Spleen (tissue), 7 donors: ENCODE data around the gene NMNAT3.

Source experiments
- CTCF ChIP-seq, 11 experiments: fragments of 200-600 bp in 7 of 11; fragments of 450-650 bp in 4 of 11; sonication (generic) in 4 of 11; IDR thresholded peaks in 8 of 11; conservative IDR thresholded peaks in 3 of 11; 1 replicate in 7 of 11; 2 replicates in 4 of 11; pipeline versions ENCODE4 v1.4.0 to v1.8.0; 2016 to 2021; ENCODE audit warnings: antibody characterized with exemption in 11 of 11, inconsistent platforms in 4 of 11, mild to moderate bottlenecking in 1 of 11
- POLR2A ChIP-seq, 3 donors: fragments of 450-650 bp; IDR thresholded peaks; one replicate each; pipeline ENCODE4 v1.5.1; 2017; ENCODE audit warnings: antibody characterized with exemption in 3 of 3, mild to moderate bottlenecking in 1 of 3
- donor health status: DM: no; HTN: no; CAD: no; lungs with moderate emphysema.
- donor health status: DM: no; HTN: no; CAD: no.
- donor health status: DM: no; HTN: no; CAD: no.

DNA sequence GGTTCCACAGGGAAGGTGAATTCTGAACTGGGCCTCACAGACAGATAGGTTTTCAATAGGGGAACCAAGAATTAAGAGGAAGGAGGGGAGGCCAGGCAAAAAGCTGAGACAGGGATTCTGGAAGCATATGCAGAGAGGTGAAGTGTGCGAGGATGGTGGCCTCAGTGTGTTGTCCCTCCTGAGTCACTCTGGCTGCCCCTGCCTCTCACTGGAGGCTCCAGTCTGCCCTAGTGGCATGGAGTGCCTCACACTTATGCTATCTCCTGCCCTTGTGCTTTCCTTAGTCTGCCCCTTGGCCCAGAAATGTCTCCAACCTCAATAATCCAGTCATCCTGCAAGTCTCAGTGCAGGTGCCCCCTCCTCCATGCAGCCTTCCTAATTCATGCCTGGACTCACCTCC, 106.1 kb downstream of the NMNAT3 start:
- no peak for TF ChIP-seq CTCF (IDR thresholded peaks at IDR 0.05 in 8 of 11, conservative IDR thresholded peaks at IDR 0.05 in 3 of 11)
- no peak for TF ChIP-seq POLR2A (IDR thresholded peaks at IDR 0.05)
